GM19023 (cell line): ENCODE data around the gene PDCD11.
"Not testable (repeated sequence)": the region's sequence is repeated elsewhere in the genome, so short reads cannot be mapped to it uniquely, and the experiment has no call there.

Experiments used
- ATAC-seq: cut with Tn5 transposase; IDR thresholded peaks from one replicate; pipeline ENCODE4 v1.9.1; 2021; ENCODE audit warnings: mild to moderate bottlenecking, moderate library complexity; ENCODE audit not compliant: unreplicated experiment

PDCD11 gene

GRCh38 chr10:103417148-103417469 is 20.7 kb downstream of the PDCD11 start:
- ATAC-seq, result not testable (repeated sequence)

DNA sequence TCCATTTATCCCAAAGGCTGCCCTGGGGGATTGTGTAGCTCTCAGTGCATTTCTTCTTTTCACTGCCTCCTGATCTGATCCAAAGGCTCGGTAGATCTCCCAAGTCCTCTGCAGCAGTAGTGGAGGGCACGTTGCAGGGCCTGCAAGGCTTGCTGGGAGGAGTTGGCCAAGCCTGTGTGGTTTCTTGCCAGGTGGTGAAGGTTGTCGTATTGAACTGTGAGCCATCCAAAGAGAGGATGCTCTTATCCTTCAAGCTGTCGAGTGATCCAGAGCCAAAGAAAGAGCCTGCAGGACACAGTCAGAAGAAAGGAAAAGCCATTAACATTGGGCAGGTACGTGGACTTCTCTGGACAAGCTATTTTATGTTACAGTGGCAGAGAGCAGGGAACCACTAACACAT is 21.2 kb downstream of the PDCD11 start:
- no peak for ATAC-seq

- no peak for ATAC-seq
Observed at GRCh38 chr10:103419101-103419500, 22.7 kb downstream of the PDCD11 start.

GRCh38 chr10:103423748-103424147 is 27.3 kb downstream of the PDCD11 start:
- no peak for ATAC-seq

GRCh38 chr10:103427866-103428265 is 31.4 kb downstream of the PDCD11 start:
- no peak for ATAC-seq

DNA sequence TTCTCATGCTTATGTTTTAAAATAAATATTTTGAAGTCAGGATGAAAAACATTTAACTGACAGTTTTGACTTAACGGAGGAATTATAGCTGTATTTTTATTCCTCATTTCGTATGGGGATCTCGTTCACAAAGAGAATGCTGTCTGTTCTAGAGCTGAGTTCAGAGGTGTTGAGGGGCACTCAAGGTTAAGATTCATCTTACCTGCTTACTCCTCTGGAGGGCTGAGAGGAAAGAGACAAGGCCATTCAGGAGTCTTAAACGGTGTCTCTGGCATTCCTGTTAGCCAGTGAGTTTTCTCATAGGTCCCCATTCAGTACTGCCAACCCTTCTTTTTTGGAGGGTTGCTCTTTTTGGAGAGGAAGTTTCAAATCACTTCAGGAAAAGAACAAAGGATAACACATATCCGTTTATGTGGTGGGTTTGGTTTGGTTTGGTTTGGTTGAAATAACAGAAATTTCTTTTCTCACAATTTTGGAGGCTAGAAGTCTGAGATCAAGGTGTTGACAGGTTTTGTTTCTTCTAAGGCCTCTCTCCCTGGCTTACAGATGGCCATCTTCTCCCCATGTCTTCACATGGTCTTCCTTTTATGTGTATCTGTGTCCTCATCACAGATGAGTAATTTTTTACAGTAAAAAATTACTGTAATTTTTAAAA is 32.7 kb downstream of the PDCD11 start:
- ATAC-seq, result no peak

- ATAC-seq, result no peak
Observed at GRCh38 chr10:103429647-103430046, 33.2 kb downstream of the PDCD11 start.

GRCh38 chr10:103431902-103432301 is 35.5 kb downstream of the PDCD11 start:
- no peak for ATAC-seq

GRCh38 chr10:103433858-103434257 is 37.4 kb downstream of the PDCD11 start:
- ATAC-seq, result no peak

GRCh38 chr10:103439776-103440175 is 43.4 kb downstream of the PDCD11 start:
- ATAC-seq, result no peak

DNA sequence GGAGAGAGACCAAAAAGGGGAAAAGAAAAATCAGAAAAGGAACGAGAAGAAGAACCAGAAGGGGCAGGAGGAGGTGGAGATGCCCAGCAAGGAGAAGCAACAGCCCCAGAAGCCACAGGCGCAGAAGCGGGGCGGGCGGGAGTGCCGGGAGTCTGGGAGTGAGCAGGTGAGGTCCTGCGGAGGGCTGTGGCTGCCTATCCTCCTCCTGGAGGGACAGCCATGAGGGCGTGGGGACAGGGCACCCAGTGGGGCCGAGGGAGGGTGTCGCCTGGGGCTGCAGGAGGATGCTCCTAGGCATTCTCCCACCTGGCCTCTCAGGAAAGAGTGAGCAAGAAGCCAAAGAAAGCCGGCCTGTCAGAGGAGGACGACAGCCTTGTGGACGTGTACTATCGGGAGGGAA is 44.0 kb downstream of the PDCD11 start:
- no peak for ATAC-seq

GRCh38 chr10:103441206-103441605 is 44.8 kb downstream of the PDCD11 start:
- ATAC-seq, result no peak

DNA sequence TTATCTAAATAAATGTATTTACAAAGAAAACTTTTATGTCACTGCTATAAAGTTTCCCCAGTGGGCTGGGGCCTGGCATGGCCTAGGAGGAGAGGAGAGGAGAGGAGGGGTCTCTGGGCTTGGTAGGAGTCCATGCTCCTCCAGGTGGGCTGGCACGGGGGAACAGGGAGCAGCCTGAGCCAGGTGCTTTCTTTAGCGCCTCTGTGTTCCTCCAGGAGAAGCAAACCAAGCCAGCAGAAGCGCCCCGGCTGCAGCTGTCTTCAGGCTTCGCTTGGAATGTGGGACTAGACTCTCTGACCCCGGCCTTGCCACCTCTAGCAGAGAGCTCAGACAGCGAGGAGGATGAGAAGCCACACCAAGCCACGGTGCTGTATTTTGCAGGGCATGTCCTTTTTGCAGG is 45.2 kb downstream of the PDCD11 start:
- no peak for ATAC-seq

- no peak for ATAC-seq
Observed at GRCh38 chr10:103442031-103442461, 45.6 kb downstream of the PDCD11 start.

DNA sequence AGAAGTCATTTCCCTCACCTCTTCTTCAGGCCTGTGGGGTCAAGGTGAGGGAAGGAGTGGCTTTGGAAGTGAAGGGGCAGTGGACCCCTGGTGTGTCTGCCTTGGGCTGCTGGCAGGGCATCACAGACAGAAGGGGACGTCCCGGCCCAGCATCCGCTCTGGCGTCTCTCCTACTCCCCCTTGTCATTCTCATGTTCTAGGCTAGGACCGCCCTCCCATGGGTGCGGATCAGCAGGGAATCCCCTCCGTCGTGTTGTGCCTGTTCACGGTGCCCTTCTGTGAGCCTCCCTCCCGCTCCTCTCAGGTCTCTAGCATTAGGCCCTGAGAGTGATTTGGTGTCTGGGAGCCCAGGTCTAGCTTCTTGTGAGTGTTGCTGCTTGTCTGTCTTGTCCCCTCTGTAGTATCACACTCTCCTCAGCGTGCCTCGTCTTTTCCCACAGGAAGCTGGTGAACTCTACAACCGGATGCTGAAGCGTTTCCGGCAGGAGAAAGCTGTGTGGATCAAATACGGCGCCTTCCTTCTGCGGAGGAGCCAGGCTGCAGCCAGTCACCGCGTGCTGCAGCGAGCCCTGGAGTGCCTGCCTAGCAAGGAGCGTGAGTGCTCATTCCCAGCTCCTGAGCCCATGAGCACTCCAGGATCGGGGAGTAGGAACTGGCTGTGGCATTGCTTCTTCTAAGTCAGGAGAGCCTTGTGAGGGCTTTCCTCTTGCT is 47.2 kb downstream of the PDCD11 start:
- ATAC-seq, result no peak

- no peak for ATAC-seq
Observed at GRCh38 chr10:103444478-103444877, 48.1 kb downstream of the PDCD11 start.

DNA sequence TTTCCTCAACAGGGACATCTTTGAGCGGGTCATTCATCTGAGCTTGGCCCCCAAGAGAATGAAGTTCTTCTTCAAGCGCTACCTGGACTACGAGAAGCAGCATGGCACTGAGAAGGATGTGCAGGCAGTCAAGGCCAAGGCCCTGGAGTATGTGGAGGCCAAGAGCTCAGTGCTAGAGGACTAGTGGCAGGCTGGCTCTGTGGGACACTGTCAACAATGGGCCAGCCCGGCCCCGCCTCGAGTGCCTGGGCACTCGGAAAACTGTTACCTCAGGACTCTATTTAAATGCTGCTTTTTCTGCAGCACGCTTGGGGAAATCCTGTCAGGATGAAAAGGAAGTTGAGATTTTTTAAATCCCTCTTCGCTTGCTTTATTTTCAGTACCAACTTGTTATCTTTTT is 48.9 kb downstream of the PDCD11 start:
- no peak for ATAC-seq

GRCh38 chr10:103445767-103446567 is 49.5 kb downstream of the PDCD11 start:
- ATAC-seq, result no peak

GRCh38 chr10:103447187-103447586 is 50.8 kb downstream of the PDCD11 start:
- no peak for ATAC-seq

- no peak for ATAC-seq
Observed at GRCh38 chr10:103448746-103449145, 52.3 kb downstream of the PDCD11 start.

DNA sequence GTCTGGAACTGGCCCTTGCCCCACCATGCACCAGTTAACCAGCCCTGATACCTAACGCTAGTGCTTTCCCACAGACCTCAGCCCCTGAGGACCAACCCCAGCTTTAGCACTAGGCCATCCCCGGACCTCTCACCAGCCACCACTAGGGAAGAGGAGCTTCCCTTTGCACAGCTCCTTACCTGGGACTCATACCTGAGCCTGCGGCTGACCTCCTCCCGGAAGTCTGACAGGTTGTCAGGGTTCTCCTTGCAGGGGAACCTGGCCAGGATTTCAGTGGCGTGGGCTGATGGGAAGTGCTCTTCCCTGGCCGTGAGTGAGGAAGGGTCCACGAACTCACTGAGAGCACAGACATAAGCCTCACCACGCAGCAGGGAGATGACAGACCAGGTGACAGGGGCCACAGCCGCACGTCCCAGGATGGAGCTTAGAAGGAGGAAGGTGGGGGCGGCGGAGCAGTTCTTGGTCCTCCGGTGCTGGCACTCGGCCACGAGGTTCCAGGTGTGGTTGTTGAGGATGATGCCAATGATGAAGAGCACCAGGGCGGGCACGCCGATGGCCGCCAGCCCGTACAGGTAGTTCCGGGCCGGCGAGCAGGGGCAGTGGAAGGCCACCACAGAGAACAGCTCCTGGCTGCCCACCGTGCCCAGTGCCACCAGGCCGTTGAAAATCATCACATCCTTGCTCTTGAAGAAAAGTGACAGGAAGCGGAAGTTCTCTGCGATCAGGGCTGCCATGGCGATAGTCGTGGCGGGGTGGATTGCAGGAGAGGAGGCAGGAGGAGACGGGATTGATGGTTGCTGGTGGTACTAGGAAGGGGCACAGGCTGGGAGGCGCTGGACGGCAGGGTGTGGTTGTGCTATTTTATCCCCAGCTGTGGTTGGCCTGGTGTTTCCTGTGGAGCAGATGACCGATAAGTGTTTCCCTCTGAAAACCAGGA is 53.0 kb downstream of the PDCD11 start:
- ATAC-seq, result no peak
